ENCODE results near the gene HSF5. TPM values are rescaled to one million over a fixed set of nuclear protein-coding genes. Genes with fewer than 3 reads are reported as not detected.

The HSF5 gene
- total RNA-seq, 2 experiments from 2014 or later = 2.9 to 3.0 TPM

- no peak overlapping the region for H3K4me3 Mint-ChIP-seq
- no peak overlapping the region for H3K27ac Mint-ChIP-seq
- no peaks in the 10 kb centered on the region for H3K27me3 Mint-ChIP-seq
- no peak for DNase-seq
- H3K36me3 Mint-ChIP-seq = no peaks in the 10 kb centered on the region
- POLR2A ChIA-PET = no interaction called here
- intact Hi-C loops (cut with micrococcal nuclease) = no loop called here
- CTCF ChIA-PET = no interaction called here
- no peaks in the 10 kb centered on the region for H3K4me1 Mint-ChIP-seq (ENCODE audit: low read depth)
- no peaks in the 10 kb centered on the region for H3K9me3 Mint-ChIP-seq
These were observed 116.8 kb downstream of the HSF5 start for GRCh38 chr17:58371300-58371950.

- Mint-ChIP-seq H3K27ac (no peak overlapping the region), H3K36me3 (no peaks in the 10 kb centered on the region), H3K9me3 (no peaks in the 10 kb centered on the region), H3K27me3 (no peaks in the 10 kb centered on the region), H3K4me3 (no peak overlapping the region), H3K4me1 (ENCODE audit: low read depth) (no peaks in the 10 kb centered on the region)
- intact Hi-C loops (cut with micrococcal nuclease) = no loop called here
- CTCF ChIA-PET = no interaction called here
- POLR2A ChIA-PET = no interaction called here
- DNase-seq = no peak
These were observed 117.5 kb downstream of the HSF5 start for GRCh38 chr17:58370716-58371115.

- Mint-ChIP-seq H3K27me3 (no peaks in the 10 kb centered on the region), H3K9me3 (no peaks in the 10 kb centered on the region), H3K36me3 (no peaks in the 10 kb centered on the region), H3K27ac (no peak overlapping the region), H3K4me3 (no peak overlapping the region), H3K4me1 (ENCODE audit: low read depth) (no peaks in the 10 kb centered on the region)
- POLR2A ChIA-PET = no interaction called here
- intact Hi-C loops (cut with micrococcal nuclease) = no loop called here
- no peak for DNase-seq
- CTCF ChIA-PET = interaction anchor here (1.4 to 1.5 kb wide), 2 partner anchors 53 to 66 kb away, joined by 4 to 5 read pairs; no protein-coding TSS in a partner anchor
These were observed 117.9 kb downstream of the HSF5 start for GRCh38 chr17:58370309-58370708.

Other genes starting within 250 kb of the HSF5 start
- not detected for gene LPO, start 249.8 kb downstream of the HSF5 start, total RNA-seq
- under 1 TPM; 0.17 to 0.22 TPM for gene MPO, start 207.5 kb downstream of the HSF5 start, total RNA-seq
- gene TSPOAP1, start 159.6 kb downstream of the HSF5 start, total RNA-seq = 10 to 100 TPM; 21.6 to 22.7 TPM
- gene SUPT4H1, start 136.2 kb downstream of the HSF5 start, total RNA-seq = 100 to 1,000 TPM; 113 to 114 TPM
- under 1 TPM; 0.39 to 0.93 TPM for gene RNF43, start 70.9 kb downstream of the HSF5 start, total RNA-seq
- gene MTMR4, start 26.2 kb upstream of the HSF5 start, total RNA-seq = 10 to 100 TPM; 61.6 to 66.5 TPM
- gene TEX14, start 203.6 kb upstream of the HSF5 start, total RNA-seq = under 1 TPM; 0.14 to 0.17 TPM
- gene RAD51C, start 204.2 kb upstream of the HSF5 start, total RNA-seq = 10 to 100 TPM; 64.0 to 66.0 TPM

Measured in activated CD4-positive, alpha-beta memory T cell treated with anti-CD3 and anti-CD28 coated beads for 36 hours (primary cell).